Inferior parietal cortex (tissue), 1 donor: Measurements from ENCODE around the gene CASZ1.

Experiments
- DNase-seq: peaks from one replicate; pipeline ENCODE4 v3.0.0-alpha.2; 2016; ENCODE audit errors: extremely low spot score

Gene CASZ1

DNA sequence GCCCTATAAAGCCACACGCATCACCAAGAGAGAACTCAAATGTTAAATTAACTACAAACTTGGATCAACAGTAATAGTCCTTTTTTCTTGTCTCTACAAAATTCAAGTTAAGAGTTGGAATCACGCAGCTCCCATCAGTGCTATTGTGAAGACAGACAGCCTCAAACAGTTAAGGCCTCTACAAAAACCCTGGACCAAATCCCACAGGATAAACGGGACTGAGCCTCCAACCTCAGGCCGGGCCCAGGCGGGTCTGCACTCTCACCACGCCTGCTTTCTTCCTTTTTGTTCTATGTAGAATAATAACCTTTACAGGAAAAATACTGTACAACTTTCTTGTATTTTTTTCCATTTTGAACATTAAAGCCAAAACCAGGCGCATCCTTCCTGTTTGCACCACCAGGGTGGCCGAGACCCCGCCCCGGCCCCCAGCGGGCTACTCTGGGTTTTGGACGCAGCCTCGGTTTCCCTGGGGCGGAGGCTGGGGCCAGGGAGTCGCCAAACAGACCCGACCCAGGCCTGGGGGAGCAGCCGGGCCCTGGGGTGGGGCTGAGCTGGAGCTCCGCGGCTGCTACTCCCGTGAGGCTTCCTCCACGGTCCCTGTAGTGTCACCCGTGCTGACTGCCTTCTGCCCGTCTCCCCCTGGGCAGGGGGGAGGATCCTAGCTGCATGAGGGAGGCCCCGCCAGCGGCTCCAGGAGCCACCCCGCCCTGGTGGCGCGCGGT is 158.4 kb downstream of the CASZ1 start:
- no peak for DNase-seq

- DNase-seq: no peak
These were observed 159.0 kb downstream of the CASZ1 start for GRCh38 chr1:10637400-10637799.

DNA sequence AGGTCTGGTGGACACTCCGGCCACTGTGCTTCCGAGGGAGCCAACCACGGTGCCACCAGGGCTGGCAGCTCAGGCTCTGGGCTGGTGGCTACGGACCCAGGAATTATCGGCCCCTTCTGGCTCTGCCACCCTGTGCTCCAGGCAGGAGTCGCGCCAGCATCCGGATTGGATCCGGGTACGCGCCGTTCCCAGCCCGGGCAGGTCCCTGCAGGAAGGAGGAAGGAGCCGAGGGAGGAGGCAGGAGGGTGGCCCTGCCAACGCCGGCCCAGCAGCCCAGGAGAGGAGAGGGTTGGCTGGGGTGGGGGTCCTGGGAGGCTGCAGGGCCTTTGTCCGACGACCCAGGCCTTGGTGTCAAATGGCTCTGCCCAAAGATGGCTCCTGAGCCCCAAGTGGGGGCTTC is 160.5 kb downstream of the CASZ1 start:
- no peak for DNase-seq

- DNase-seq: no peak
These were observed 161.2 kb downstream of the CASZ1 start for GRCh38 chr1:10635085-10635896.

GRCh38 chr1:10634428-10635084 is 161.9 kb downstream of the CASZ1 start:
- no peak for DNase-seq

DNA sequence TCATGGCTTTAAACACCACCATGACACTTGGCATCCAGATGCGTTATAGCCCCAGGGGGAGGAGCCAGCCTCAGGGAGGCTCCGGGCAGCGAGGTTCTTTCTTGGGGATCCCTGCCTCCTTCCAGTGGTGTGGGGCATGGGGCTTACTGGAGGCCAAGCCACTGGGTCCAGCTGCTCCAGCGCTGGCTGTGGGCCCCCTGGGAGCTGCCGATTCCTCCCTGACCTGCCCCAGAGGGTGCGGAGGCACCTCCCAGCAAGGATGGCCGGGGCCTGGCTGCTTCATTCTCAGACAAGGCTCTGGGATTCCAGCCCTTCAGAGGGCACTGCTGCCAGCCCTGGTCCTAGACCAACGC is 162.4 kb downstream of the CASZ1 start:
- no peak for DNase-seq

DNA sequence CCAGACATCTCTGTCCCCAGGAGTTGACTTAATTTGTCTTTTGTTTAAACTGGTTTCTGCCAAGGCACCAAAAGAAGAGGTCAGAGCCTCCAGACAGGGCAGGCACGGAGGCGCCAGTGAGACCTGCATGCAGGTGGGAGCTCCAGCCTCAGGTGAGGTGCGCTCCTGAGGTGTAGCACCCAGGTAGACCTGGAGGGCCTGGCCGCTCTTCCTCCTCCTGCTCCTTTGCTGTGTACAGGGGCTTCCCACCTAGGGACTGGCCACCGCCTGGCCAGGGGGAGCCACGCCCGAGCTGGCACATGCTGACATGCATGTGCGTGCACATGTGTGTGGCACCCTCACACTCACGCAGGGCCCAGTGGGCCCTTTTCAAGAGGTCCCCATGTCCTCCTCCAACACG is 163.0 kb downstream of the CASZ1 start:
- no peak for DNase-seq

DNA sequence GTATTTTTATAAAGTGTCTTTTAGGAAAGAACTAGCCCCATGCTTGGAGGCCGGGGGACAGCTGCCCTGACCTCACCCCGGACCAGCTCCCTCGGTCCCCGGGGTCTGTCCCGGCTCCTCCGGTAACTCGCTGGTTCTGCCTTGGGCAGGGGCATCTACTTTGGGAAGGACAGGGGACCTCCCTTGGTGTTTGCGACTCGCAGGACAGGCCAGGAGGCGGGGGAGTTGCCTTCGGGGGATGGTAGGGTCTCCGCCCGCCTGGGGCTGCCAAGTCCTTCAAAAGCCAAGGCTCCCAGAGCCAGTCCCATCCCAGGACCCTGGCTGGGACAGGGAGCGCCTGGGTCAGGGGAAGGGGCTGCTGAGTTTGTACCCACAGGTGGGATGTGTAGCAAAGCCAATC is 163.8 kb downstream of the CASZ1 start:
- no peak for DNase-seq

DNA sequence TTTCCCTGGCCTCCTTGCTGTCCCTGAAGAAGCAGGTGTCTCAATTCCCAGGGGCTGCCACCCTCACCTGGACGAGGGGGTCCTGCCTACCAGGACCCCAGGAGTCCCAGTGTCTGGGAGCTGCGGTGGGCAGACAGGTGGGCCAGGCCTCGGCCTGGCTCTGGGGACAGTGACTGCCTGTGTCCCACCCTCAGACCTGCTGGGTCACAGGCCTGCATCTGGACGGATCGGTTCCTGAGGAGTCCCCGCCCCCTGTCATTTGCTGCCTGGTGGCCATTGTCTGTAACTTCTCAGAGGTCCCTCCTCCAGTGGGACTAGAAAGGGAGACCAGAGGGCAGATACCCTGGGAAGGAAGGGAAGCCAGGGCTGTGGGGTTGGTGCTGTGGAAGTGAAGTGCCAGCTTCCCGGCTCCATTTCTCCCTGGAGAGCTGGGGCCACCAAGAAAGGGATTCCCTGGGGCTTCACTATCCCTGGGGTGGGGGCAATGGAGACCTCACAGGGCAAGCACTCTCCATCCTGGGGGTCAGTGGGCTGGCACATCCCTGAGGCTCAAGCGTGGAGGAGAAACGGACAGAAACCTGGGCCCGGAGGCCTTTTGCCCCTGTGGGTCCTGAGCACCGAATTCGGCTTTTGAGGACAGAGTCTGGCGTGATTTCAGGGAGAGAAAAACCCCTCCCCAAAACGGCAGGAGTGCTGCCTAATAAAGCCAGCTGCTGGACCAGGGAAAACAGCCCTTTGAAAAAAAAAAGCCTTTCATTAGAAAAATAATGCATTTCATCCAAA is 164.4 kb downstream of the CASZ1 start:
- DNase-seq: no peak

DNA sequence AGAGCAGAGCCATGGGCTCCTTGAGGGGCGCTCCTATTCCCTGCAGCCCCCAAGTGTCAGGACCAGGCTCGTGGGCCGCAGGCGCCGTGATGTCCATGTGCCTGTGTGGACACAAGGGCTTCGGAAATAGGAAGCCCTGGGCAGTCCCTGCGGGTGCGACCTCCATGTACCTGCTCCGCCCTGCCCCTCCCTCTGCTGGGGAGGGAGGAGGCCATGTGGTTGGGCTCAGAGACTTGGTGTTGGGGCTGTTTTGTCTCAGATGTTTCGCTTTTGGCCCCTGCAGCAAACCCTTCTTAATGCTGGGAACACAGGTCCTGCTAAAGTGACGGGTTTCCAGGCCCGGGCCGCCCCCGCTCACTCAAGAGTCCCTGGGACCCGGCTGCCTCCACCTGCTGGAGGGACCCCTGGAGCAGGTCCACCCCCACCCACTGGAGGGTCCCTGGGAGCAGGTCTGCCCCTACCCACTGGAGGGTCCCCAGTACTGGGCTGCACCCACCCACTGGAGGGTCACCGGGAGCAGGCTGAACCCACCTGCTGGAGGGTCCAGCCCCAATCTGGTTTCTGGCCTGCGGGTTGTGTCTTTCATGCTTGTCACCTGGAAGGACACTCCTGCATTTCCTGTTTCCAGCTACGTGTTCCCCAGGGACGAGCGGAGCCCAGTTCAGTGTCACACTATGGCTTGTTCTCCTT is 165.2 kb downstream of the CASZ1 start:
- no peak for DNase-seq

DNA sequence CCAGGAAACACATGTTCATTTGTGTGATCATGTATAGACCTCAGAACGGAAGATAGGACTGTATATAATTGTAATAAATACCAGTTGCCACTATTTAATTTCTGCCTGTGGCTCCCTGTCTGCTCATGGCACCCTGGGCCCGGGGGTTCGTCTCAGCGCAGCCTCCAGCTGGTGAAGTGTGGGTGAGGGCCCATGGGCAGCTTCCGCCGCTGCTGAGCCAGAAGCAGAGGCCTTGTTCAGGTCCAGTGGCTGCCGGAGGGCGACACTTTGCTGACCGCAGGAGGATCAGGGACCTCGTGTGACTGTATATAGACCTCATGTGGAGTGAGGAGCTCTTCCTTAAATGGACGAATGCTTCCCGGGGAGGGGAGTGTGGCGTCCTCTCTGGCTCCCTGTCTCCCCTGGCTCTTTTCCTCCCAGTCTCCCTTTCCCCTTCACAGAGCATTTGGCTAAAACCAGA is 165.8 kb downstream of the CASZ1 start:
- no peak for DNase-seq

- DNase-seq: no peak
These were observed 166.5 kb downstream of the CASZ1 start for GRCh38 chr1:10629816-10630571.

- DNase-seq: no peak
These were observed 167.2 kb downstream of the CASZ1 start for GRCh38 chr1:10629091-10629815.

DNA sequence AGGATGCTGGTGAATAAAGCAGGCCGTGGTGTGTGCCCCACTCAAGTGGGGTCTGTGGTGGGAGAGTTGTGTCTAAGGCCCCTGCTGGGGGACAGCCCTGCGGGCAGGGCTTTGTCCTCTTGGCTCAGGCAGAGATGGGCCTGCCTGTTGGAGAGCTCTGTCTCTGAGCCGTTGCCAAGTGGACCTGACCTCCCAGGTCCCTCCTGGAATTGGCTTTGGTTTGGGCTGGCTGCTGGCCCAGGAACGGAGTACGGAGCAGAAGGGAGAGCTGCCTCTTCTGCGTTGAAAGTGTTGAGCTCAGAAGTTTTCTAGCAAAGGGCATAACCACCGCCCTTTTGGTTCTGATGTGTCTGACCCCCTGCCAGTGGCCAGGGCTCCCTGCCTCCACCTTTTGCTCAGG is 167.8 kb downstream of the CASZ1 start:
- no peak for DNase-seq

- no peak for DNase-seq
These were observed 169.5 kb downstream of the CASZ1 start for GRCh38 chr1:10626791-10627410.

GRCh38 chr1:10626131-10626731 is 170.2 kb downstream of the CASZ1 start:
- DNase-seq: no peak

GRCh38 chr1:10625554-10625953 is 170.9 kb downstream of the CASZ1 start:
- DNase-seq: no peak

DNA sequence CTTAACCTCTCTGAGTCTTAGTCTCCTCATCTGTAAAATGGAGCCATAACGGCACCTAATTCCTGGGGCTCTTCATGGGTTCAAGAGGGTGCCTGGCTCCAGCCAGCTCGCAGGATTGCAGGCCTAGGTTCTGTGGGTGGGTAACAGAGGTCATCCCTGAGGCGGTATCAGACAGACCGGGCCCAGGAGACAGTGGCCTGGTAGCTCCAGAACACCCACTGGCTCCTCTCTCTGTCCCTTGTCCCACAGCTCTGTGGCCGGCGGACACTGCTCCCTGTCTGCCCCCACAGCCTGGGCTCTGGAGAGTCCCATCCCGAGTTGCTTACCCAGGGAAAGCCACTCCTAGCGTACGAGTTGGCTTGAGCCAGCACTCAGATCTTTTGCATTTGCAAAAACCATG is 171.4 kb downstream of the CASZ1 start:
- DNase-seq: no peak
